NCI-H2171 (cell line): Measurements from ENCODE around the gene BBS2.
"Not testable (repeated sequence)": the region's sequence is repeated elsewhere in the genome, so short reads cannot be mapped to it uniquely, and the experiment has no call there.

Source experiments
- DNase-seq: peaks from one replicate; lab custom pipeline; 2025; lab: John Stamatoyannopoulos, UW

BBS2 gene

DNA sequence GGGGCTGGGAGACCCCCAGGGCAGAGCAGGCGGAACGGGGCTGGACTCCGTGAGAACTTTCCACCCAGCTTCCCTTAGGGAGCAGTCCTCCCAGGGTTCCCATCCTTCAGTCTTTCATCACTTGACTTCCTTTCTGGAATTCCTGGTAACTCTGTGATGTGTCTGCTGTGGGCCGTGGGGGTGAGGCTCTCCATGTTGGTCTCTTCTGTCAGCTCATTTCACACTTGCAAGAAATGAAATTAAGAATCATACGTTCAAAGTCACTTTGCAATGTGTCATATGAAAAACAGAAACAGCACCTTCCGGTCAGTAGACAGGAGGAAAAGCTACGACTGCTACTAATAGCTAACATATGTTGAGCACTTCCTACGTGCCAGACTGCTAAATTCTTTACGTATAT lies 5.4 kb upstream of the BBS2 start:
- no peak for DNase-seq

DNA sequence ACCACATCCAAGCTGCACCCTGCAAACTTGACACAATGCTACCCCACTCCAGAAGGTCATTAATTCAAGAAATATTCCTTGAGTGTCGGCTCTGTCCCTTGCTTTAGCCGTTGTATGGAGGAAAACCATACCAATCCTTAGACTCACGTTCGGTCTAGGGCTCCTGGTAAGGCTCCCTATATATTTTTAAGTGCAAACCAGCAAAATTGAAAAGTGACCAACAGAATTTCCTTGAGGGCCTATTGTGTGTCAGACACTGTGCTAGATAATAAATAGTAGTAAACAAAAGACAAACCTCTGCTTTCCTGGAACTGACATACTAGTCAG lies 390 bp upstream of the BBS2 start:
- DNase-seq, result no peak

DNA sequence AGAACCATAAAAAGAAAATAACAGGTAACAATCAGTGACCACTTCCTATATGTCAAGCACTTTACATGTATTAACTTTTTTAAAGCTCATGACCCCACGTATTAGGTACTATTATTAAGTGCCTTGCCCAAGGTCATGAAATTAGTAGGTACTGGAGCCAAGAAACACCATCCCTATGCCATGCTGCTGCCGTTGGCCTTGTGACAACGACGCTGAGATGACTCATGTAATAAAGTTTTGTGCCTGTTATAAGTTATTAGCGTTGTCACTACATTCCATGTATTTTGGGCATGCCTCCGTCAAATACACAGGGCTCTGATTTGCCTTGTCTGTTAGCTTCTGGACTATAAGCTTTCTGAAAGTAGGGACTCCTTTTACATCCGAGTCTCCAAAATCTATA lies 1.4 kb downstream of the BBS2 start:
- DNase-seq, result no peak

DNA sequence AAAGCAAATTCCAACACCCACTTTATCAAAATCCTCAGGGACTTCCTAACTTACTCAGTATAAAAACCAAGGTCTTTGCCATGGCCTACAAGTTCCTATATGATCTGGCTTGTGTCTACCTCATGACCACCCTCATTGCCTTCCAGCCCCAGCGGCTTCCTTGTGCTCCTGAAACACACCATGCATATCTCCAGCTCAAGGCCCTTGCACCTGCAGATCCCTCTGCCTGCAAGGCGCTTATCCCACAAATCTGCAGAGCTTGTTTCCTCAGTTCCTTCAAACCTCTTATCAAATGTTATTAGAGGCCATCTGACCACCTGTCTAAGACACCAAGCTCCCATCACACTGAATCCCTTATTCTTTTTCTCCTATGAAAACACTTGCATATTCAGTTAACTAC lies 2.6 kb downstream of the BBS2 start:
- DNase-seq, result no peak

DNA sequence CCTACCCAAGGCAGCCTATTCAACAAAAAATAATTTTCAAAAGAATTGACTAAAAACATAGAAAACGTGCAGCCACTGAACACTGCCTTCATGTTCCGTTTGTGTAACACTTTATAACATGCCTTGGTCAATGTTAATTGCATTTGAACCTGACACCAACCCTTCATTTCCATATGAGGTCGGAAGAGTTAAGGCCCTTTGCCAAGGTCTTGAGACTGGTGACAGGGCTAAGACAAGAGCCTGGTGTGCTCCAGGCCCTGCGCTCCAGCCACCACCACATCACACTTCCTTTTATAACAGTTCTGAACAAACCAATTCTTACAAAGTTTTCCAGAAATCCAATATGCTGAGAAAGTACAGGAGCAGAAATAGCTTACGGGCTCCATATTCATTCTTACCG lies 4.2 kb downstream of the BBS2 start:
- DNase-seq, result no peak

DNA sequence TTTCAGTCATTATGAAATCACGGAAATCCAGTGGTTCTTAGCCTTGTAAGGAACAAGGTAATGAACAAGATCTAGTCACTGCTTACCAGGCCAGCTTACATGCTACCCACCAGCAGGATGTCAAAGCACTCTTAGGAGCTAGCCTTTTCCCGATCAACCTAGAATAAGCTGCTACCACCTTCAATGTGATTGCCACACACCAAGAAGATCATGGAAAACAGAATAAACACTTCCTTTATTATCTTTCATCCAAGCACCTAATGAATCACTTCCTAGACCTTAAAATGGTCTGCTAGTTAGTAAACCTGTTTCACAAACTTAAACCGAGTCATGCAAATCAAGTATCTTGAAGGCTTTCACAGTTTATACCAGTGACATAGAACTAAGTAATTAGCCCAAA lies 5.0 kb downstream of the BBS2 start:
- DNase-seq, result no peak

DNA sequence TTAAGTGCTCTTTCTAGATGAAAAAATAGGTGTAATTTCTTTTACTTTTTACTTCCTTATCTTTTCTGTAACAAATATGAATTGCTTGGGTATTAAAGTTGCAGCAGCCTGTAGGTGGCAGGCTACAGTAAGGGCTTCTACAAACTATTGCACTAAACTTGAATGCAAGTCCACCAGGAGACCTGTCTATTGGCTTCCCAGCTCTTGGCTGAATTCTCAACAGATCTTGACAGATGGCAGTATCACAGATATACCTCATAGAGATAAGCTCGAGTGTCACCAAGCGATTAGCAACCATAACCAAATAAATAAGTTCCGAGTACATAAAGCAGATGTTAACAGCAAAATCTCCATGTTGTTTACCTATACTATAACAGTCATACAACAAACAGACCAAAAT lies 5.9 kb downstream of the BBS2 start:
- peak; percentile 56 for DNase-seq

DNA sequence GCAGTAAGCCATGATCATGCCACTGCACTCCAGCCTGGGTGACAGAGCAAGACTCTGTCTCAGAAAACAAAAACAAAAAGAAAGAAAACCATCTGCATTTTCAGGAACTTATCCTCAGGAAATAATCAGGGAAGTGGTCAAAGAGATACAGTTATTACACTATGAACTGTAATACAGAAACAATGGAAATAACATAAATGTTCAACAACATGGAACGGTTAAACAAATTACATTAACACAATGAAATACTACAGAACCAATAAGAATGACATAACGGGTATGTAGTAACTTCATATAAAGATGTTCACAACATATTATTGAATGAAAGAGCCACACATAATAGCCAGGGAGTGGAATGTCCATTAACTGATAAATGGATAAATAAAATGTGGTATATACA lies 6.7 kb downstream of the BBS2 start:
- DNase-seq, result no peak

DNA sequence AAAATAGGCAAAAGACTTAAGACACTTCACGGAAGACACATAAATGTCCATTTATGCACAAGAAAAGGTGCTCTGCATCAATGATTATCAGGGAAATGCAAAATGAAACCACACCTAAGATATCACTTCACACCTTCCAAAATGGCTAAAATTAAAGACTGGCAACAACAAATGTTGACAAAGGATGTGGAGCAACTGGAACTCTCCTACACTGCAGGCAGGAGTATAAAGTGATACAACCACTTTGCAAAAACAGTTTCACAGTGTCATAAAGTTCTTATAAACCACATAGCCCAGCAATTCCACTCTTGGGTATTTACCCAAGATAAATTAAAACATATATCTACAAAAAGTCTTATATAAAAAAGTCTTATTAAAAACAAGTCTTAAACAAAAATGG lies 7.8 kb downstream of the BBS2 start:
- DNase-seq, result no peak

DNA sequence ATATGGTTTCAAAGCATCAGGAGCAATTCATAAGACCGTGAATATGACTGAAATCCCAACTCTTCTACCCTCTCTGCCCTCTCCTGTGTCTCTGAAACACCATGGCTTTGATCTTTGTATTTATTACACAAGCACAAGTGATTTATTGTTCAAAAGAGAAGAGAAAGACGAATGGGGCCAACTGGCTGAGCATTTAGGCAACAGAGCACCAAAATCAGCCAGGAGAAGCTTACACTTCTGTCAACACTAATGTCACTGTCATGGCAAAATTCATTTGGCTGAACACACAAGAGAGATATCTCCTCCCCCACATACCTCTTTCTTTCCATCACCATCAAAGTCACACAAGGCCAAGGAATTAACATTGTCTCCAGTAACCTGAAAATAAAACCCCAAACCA lies 9.3 kb downstream of the BBS2 start:
- DNase-seq, result no peak

DNA sequence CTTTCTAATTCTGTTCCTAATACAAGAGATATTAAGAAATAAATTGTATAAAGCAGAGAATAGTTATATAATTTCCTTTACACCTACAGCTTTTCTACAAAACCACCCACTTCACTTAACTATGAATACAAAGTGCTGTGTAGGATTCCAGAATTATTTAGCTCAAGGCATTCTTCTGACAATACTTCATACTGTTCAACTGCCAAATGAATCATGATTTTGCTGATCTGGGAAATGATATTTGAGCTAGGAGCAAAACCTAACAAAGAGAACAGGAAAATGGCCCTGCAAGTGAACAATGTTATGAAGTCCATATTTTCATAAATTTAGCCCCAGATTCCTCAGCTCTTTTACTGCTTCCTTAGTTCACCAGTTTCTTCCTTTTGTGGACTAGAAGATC lies 12.9 kb downstream of the BBS2 start:
- no peak for DNase-seq

DNA sequence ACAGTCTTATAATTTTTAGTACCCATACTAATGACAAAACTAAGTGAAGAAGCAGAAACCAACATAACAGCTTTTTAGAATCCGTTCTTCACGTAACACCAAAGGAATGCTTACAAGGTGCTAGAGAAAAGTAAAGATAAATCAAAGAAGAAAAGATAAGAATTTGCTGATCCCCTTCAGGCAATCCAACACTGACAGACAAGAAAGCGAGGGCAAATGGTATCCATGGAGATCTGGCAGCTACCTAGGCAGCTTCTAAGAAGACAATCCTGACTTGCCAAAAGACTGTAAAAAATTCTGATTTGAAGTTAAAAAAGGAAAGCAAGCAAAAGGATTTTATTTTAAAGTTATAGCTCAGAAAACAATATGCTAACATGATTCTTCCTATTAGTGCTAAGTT lies 14.6 kb downstream of the BBS2 start:
- no peak for DNase-seq

DNA sequence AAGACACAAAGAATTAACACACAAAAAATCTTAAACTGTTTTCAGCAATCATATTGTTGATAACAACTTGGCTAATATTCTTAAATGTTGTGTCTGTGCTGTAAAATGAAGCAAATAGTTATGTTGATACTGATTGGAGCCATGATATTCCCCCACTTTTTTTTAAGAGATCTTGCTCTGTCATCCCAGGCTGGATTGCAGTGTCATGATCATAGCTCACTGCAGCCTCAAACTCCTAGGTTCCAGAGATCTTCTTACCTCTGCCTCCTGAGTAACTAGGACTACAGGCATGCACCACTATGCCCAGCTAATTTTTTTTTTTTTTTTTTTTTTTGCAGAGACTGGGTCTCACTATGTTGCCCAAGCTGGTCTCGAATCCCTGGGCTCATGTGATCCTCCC lies 26.0 kb downstream of the BBS2 start:
- DNase-seq, result no peak

DNA sequence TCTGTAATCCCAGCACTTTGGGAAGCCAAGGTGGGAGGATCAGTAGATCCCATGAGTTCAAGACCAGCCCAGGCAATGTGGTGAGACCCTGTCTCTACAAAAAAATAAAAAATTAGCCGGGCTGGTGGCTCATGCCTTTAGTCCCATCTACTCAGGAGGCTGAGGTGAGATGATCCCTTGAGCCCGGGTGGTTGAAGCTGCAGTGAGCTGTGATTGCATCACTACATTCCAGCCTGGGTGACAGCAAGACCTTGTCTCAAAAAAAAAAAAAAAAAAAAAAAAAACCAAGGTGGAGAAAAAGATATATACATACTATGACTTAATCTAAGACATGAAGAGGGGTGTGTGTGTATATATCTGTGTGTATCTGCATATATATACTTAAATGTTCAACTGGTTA lies 26.7 kb downstream of the BBS2 start:
- no peak for DNase-seq

DNA sequence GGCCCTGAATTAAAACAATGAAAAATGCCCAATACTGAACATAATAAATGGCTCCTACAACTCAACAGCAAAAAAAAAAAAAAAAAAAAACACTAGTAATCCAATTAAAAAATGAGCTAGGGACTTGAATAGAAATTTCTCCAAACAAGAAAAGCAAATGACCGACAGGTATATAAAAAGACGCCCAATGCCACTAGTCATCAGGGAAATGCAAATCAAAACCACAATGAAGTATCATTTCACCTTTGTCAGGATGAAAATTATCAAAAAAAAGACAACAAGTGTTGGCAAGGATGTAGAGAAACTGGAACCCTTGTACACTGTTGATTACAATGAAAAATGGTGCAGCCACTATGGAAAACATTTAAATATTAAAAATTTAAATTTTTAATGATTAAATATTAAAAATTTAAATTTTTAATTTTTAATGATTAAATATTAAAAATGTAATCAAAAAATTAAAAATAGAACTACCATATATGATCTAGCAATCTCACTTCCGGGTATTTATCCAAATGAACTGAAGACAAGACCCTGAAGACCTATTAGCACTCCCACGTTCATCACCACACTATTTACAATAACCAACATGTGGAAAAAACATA lies 28.1 kb downstream of the BBS2 start:
- no peak for DNase-seq

DNA sequence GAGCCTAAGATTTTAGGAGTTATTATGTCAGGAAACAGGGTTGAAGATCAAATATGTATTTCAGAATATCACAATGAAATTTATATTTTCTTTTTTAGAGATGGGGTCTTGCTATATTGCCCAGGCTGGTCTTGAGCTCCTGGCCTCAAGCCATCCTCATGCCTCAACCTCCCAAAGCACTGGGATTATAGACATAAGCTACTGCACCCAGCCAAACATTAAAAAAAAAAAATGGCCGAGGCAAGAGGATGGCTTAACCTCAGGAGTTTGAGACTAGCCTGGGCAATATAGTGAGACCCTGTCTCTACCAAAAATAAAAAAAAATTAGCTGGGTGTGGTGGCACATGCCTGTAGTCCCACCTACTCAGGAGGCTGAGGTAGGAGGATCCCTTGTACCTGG lies 31.0 kb downstream of the BBS2 start:
- DNase-seq, result not testable (repeated sequence)

DNA sequence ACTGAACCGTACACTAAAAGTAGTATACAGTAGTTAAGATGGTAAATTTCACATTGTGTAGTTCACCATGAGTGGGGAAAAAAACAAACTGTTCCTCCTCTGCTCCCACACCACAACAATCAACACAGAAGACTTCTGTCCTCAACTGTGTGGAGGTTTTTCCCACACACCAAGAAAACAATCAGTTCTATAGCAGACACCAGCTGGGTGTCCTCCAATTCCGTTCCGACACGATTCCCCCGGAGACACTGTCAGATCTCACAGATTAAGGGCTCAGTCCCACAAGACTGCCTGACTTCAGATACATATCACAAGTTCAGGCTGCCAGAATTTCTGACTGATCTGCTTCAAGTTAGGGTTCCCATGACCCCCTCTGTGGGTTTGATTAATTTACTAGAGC lies 31.8 kb downstream of the BBS2 start:
- peak; percentile 2 for DNase-seq

DNA sequence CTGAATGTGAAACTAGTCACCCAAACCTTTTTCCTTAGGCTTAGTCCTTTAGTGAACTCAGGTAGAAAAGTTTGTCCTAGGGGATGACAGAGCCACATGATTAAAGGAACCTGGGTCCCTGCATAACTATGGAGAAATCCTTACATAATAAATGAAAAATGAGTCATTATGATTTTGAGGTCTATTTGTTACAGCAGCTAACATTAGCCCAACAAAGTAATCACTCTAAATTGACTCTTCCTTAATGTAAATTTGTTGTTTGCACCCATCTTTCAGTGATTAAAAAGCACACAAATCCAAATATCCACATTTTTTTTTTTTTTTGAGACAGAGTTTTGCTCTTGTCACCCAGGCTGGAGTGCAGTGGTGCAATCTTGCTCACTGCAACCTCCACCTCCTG lies 36.4 kb downstream of the BBS2 start:
- no peak for DNase-seq

DNA sequence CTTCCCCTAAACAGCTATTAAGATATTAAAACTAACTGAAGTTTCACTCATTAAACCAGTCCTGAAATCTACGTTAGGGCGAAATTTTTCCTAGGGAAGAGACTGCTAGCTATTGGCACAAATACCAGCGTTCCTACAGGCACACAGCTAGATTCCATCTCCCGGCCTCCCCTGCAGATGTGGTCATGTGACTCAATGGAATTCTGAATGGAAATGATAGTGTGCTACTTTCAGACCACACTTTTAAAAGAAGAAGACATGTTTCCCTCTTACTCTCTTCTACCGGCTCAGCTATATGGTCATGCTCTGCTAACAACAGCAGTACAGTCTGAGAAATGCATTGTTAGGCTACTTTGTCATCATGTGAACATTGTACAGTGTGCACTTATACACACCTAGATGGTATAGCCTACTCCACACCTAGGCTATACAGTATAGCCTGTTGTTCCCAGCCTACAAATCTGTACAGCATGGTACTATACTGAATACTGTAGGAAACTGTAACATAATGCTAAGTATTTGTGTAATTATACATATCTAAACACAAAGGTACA lies 37.1 kb downstream of the BBS2 start:
- DNase-seq, result no peak

DNA sequence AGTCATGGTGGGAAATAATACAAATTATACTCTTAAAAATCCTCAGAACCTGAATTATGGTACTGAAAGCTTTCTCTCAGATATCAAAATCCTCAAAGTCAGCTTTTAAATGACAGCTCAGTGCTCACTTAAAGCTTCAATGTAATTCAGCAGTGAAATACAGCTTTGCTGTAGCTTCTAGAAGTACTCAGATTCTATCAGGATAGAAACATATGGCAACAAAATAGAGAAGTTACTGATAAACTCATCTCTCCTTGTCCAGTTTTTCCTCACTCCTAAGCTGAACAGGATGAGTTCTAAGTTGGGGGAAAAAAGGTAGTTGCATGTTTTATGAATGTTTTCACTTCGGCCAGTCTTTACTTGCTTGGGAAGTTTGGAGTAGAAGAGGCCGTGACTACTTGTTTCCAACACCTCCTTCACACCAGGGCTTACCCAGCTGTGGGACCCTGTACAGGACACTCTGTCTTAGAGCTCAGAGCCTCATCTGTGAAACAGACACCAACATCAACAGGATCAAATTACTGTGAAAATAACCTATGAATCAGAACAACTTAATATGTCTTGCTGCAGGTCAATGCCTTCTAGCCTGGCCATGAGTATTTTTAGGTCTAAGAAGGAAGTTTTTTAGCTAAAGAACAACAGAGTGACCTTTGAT lies 38.2 kb downstream of the BBS2 start:
- DNase-seq, result no peak

DNA sequence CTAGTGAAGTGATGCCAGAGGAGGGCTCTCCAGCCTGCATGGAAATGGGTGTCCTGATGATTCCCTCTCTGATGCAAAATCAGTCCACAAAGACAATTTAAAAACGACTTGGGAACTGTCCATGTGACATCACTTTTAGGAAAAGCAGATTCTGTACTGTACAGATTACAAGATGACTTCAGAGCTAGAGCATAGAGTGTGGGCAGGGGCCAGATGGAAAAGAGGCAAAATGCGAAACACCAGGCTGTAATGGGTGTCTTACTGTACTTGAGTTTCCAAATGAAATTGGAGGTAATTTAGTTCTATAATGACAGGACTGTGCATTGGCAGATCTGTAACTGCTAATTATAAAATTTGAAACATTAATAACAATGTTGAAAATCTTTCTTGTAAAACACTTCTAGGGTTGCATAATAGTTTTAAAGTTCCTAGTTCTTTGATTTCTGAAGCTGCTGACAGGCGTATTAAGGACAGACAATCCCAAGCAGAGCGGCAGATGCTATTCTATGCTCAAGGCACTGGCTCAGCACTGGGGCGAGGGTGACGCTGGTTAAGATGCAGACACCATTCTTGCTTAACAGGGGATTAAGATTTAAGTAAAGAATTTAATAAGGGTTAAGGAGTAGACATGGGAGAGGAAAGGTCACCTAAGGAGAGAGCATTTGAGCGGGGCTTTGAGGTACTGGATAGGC lies 38.9 kb downstream of the BBS2 start:
- no peak for DNase-seq

DNA sequence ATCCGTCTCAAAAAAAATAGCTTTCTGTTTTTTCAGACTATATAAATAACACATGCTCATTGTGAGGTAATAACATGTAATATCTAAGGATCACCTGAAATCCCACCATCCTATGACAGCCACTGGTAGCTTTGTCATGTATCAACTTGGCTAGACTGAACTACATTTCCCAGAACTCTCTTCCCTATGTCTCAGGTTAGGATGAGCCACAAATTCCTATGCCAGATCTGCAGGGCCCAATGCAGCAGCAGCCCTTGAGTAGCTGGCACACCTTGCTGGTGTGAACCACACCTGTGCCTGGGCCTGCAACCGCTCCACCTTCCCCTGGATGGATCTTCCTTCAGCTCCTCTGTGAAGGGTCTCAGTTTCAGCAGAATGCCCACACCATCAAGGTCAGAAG lies 40.4 kb downstream of the BBS2 start:
- DNase-seq, result no peak

DNA sequence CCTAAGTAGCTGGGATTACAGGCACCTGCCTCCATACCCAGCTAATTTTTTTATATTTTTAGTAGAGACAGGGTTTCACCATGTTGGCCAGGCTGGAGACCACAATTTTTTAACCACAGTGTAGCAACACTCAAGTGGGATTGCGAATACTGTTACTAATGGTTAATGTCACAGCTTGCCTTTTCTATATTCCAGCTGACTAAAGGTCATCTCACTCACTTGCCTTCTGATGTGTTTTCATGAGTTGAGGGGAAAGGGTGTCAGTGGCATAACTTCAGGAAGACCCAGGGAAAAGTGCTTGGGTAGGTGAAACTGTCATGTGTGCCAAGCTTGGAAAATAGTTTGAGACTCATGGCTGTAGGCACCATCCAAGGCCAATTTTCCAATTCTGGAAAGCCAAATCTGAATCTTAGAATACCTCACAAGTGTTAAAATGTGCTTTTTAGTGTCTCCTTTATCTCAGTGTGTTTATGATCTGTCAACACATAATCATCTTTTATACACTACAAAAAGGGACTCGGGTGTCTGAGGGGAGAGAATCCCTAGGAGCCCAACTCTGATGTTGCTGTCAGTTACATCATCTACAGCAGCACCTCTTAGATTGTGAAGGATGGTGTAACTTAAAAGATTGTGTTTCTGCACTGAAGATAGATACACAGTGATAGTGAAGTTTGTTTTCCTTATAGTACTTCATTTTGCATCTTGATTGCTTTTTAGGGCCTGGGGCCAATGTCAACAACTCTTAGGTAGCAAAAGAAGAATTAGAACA lies 41.4 kb downstream of the BBS2 start:
- no peak for DNase-seq
